GM20000 (cell line): Measurements from ENCODE around the gene KCND3.

Source experiments
- DNase-seq: peaks from one replicate; pipeline ENCODE4 v3.0.0; 2012; ENCODE audit warnings: low spot score
- TF ChIP-seq, protein P1 (sequence below): IDR thresholded peaks from 2 replicates; pipeline ENCODE4 v1.5.1; 2012; ENCODE audit warnings: mild to moderate bottlenecking, control low read depth; ENCODE audit errors: extremely low read depth, missing control alignments

Gene KCND3

DNA sequence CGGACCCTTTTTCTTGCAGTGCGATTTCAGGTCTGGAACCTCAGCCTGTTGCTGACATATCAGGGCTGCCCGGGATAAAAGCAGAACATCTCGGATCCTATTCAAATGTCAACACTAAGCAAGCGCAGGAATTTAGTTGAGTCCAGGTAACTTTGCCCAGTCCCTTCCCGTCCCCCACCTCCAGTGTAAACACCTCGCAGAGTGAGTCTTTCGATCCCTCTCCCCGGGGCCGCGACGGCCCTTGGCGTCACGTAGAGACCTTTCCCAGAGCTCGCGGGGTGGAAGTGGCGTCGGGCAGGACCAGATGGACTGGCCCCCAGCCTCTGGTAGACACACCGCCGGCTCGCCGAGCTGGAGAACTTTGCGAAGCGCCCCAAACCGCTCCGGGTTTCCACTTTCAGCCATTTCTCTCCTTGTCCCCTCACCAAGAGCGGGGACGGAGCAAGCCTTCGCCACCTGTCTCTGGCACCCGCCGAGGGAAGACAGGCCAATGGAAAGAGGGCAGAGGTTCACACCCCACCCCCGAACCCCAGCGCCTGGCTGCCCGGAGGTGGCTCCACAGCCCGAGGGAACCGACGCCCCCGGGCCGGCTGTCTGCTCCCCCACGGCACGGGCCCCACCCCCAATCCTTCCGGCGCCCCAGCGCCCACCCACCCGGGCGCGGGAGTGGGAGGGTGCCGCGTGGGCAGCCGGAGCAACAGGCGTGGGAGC is 570 bp downstream of the KCND3 start:
- TF ChIP-seq, protein P1, sequence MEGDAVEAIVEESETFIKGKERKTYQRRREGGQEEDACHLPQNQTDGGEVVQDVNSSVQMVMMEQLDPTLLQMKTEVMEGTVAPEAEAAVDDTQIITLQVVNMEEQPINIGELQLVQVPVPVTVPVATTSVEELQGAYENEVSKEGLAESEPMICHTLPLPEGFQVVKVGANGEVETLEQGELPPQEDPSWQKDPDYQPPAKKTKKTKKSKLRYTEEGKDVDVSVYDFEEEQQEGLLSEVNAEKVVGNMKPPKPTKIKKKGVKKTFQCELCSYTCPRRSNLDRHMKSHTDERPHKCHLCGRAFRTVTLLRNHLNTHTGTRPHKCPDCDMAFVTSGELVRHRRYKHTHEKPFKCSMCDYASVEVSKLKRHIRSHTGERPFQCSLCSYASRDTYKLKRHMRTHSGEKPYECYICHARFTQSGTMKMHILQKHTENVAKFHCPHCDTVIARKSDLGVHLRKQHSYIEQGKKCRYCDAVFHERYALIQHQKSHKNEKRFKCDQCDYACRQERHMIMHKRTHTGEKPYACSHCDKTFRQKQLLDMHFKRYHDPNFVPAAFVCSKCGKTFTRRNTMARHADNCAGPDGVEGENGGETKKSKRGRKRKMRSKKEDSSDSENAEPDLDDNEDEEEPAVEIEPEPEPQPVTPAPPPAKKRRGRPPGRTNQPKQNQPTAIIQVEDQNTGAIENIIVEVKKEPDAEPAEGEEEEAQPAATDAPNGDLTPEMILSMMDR = no peak
- DNase-seq = no peak

DNA sequence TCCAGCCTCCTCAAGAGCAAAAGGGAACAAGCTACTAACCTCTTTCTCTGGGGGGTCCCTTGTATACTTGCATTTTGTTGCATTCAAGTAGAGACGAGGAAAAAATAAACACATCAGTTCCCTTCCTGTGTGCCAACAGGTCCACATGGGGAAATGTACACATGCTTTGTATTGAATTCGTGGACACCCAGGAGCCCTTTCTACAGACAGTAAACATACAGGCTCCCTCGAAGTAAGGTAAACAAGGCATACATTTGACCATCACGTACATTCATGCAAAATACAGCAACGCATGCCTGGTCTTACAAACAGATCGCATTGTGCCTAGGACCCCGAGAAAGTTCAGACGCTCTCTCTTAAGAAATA is 1.1 kb downstream of the KCND3 start:
- TF ChIP-seq, protein P1 = no peak
- no peak for DNase-seq

DNA sequence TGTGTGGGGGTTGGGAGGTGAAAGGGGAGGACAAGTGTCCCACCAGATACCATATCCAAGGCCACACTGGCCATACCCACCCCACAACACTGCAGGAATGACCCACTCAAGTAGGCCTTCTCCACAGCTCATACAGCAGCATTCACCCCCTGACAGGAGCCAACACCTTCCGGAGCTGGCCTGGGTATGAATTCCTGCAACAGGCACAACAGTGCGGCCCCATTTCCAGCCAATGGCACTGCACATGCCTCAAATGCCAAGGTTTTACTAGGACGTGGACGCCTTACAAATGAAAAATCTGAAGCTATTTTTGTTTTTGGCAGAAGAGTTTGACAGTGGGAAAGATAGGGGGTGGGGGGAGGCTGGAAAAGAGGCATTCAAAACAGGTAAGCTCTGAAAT is 2.0 kb downstream of the KCND3 start:
- no peak for DNase-seq
- TF ChIP-seq, protein P1 = no peak

DNA sequence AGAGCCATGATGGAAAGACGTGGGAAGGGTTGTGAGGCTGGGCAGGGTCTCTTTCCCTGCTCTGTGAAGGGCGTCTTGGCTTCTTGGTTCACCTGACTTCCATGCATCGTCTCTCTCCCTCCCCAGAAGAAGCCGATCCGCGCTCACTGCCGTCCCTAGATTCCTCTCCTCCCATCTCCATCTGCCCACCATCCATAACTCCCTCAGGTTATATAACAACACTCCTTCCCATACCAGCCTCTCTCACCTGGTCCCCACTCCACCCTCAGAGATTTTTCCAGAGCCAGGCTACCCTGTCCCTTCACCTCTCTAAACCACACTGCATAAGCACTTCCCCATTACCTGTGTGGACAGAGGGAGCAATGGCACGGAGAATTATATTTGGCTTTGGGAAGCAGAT is 6.0 kb downstream of the KCND3 start:
- DNase-seq = no peak
- TF ChIP-seq, protein P1 = no peak

DNA sequence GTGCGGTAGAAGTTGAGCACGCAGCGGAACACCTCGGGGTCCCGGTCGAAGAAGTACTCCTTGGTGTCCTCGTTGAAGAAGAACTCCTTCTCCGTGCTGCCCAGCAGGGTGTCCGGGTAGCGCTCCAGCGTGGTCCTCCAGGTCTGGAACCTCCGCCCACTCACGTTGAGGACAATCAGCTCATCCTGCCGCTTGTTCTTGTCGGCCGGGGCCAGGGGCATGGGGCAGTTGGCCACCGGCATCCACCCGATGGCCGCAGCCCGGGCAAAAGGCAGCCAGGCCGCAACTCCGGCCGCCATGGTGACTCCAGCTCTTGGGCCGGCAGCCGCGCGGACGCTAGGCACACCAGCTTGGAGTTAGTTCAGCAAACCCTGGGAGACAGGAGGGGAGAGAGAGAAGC is 7.0 kb downstream of the KCND3 start:
- TF ChIP-seq, protein P1 = no peak

DNA sequence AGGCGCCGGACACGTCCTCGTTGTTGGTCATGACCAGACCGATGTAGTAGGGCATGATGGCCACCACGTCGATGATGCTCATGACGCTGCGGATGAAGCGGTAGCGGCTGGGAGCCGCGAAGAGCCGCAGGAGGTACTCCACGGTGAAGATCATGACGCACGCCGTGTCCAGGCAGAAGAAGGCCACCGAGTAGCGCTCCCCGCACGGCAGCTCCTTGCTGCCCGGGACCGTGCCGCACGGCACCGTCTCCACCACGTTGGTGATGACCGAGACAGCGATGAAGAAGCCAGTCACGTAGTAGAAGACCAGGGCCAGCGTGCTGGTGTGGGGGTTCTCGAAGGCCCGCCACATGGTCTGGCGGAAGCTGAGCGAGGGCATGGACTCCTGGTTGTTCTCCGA is 7.6 kb downstream of the KCND3 start:
- DNase-seq = no peak
- TF ChIP-seq, protein P1 = no peak

More for the DNA sequence above, 7.0 kb downstream of the KCND3 start:
- DNase-seq = no peak

DNA sequence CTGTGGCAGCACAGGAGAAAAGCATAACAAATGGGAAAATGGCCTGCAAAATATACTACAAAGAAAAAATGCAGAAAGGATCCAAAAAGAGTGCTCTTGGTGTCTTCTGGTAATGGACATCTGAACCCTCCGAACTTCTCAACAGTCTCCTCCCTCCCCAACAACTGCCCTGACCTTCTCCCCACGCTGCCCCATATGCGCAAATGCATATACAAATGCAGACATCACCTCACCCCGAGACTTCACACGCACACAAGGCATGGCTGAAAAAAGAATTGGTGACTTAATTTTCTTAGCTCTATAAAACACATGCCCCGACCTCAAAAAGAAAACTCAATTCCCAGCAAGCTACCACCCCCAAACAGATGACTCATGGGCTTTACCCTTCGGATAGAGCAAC is 8.4 kb downstream of the KCND3 start:
- TF ChIP-seq, protein P1 = no peak
- DNase-seq = no peak
